HG03175 (cell line): ENCODE data around the gene PAX8.

ENCODE experiments used
- ATAC-seq: cut with Tn5 transposase; IDR thresholded peaks from one replicate; pipeline ENCODE4 v1.9.1; 2021; ENCODE audit warnings: mild to moderate bottlenecking, moderate library complexity; ENCODE audit not compliant: unreplicated experiment

PAX8 gene

DNA sequence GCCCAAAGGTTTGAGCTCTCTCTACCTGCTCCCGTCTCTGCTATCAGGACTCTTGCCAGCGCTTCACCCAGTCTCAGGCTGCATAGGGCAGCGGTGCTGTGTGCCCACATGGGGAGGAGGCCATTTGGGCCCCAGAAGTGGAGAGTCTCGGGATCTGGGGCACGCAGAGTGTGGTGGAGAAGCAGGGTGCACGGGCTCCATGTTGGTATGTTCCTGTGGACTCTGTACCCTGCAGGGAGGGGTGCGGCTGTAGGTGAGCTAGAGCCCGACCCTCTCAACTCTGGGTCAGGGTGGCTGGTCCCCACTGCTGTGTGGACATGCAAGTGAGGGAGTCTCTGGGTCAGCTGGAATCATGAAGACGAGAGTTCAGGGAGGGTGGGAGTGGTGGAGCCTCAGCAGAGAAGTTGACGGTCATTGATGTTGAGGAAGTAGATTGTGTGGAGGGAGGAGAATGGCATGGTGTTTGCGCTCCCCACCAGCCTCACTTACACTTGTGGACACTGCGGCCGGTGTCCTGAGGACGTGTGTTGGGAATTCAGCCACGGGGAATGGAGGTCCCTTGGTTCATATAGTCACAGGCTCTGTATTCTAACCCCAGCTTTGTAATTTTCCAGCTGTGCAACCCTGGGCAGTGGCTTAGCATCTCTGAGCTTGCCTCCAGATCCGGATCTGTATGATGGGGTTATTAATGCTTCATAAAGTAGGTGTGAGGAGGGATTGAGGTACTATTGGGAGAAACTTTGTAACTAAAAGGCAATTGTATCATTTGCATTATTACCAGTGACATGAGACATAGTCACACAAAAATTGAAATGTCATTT, 105.8 kb downstream of the PAX8 start:
- ATAC-seq: no peak

DNA sequence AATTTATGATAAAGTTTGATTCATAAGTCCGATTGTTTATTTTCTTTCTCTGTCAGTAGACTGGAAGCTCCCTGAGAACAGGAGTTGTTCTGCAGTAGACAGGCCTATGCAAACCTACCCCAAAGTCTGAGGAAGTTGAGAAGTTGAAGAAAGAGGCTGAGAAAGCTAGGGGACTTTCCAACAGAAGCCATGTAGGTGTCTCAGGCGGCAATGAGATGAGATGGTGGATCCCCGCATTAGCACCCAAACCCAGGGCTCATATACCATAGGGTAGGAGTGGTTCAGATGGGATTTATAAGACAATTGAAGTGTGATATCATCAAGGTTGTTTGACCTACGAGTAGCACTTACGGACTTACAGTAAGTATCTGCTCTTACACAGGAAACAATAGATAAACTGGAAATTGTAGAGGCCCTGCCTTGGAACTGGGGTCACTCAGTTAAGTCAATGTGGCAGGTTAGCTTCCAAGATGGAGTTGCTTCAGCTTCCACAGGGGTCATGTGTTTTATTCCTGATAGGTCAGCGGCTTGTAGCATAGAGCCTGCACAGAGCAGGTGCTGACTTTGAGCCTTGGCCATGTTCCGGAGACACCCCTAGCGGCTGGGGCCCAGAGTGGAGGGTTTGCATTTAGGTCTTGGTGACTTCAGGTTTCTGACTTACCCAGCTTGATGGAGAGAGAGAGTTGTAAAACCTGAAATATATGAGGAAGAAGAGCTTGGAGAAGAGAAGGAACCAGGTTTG, 107.2 kb downstream of the PAX8 start:
- ATAC-seq: no peak

DNA sequence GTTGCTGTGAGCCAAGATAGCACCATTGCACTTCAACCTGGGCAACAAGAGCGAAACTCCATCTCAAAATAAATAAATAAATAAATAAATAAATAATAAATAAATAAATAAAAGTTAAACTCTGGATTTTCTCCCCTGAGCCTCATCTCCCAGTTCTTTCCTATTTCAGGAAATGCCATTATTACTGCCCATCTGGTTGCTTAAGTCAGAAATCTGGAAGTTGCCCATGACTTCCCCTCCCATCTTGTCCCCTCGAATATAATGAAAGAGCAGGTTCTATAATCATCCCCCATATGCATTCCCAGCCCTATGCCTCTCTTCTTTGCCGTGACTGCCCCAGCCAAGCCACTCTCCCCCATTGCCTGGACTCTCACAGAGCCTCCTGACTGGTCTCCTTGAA, 109.1 kb downstream of the PAX8 start:
- ATAC-seq: no peak

DNA sequence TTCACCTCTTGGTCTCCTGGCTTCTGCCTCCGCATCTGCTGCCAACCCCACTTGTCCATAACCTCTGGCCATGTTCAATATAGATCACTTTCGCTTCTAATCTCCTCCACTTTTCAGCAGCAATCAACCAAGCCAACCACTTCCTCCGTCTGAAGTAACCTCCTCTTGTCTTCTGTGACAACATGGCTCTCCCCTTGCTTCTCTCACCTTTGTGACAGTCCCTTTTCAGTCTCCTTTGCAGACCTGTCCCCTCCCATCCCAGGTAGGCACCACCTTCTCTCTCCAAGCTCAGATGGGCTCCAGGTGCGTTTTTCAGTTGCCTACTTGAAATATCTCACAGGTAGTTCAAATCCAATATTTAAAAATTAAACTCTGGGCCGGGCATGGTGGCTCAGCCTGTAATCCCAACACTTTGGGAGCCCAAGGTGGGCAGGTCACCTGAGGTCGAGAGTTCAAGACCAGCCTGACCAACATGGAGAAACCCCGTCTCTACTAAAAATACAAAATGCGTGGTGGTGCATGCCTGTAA, 109.7 kb downstream of the PAX8 start:
- ATAC-seq: no peak

DNA sequence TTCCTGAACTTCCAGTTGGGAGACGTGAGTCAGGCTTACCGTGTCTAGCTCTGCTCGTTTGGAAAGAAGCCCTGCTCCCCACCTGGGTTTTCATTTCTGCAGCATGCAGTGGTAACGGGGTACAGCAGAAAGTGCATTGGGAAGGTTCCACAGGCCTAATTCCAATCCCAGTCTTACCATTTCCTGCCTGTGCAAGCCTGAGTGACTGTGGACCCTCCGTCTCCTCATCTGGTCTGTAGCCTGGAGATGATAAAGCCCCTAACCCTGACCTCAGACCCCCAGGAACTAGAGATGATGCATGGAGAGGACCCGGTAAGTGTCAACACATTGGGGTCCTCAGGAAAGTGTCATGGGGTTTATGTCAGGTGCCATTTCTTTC, 110.8 kb downstream of the PAX8 start:
- no peak for ATAC-seq

DNA sequence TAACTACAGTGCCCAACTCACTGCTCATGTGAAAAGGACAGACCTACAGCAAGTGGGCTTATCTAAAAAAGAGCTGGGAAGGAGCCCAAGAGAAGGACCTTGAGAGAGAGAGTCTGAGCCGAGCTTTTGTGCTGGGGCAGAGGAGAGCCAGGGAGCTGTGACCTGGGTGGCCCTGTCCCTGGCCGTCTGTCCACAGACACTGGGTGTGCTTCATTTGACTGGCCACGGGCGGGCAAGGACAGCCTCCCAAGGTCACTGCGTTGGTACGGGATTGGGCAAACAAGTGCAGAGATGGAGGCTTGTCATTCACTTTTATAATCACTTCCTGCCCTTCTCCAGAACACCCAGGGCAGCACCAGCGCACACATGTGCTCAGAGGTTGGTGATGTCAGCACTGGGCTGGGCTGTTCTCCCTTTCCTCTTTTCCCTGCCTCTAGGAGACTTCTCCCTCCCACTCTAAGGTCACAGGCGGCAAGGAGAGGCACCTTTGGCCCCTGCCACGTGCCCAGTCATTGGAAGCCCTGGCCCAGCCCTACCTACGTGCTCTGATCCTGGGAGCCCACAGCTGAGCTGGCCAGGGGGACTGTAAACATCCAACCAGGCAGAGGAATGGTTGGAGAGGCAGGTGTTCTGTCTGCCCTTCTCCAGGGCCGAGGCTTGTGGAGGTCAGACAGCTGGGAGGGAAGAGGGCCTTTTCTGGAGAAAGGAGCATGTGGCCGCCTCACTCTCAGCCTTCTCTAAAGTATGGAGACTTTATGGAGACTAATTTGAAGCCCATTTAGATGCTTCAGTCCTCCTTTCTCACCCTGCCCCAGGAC, 111.4 kb downstream of the PAX8 start:
- ATAC-seq: no peak

DNA sequence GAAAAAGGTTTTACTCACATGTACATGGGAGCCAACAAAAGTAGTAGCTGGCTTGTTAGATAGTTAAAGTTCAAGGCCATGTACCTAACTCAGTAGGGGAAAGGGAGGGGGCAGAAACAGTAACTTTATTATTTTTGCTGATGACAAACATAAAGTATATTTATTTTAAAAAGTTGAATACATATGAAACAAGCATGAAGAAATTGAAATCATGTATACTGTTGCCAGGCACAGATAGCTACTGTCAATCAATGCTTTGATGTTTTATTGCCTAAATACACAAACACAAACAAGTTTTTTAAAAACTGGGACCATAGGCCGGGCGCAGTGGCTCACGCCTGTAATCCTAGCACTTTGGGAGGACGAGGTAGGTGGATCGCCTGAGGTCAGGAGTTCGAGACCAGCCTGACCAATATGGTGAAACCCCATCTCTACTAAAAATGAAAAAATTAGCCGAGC, 112.5 kb downstream of the PAX8 start:
- no peak for ATAC-seq
